ENCODE measurements around the gene HDAC2. TPM values are rescaled to one million over a fixed set of nuclear protein-coding genes. Genes with fewer than 3 reads are reported as not detected.

HDAC2 gene
- total RNA-seq, 1 experiment from 2014 or later, result 321 TPM

GRCh38 chr6:113976806-113977205 lies 5.9 kb upstream of the HDAC2 start (continued):
- TF ChIP-seq CBFB (CRISPR knock-in tag; IDR thresholded peaks at IDR 0.05; ENCODE audit: low read depth) (no peak), CREM (CRISPR knock-in tag; IDR thresholded peaks at IDR 0.05) (no peak), E2F1 (CRISPR knock-in tag; IDR thresholded peaks at IDR 0.05) (no peak)

GRCh38 chr6:113971741-113972140 lies 793 bp upstream of the HDAC2 start:
- peaks cover 4% of the 10 kb centered on the region; the same call in 1 of the 2 replicates for H3K36me3 Mint-ChIP-seq
- no peaks in the 10 kb centered on the region for H3K9me3 Mint-ChIP-seq
- H3K27ac Mint-ChIP-seq, result no peak overlapping the region
- ChIA-PET POLR2A (interaction anchor here (0.5 kb wide), 1 partner anchor 17 kb away, joined by 4 read pairs; no protein-coding TSS in a partner anchor), CTCF (interaction anchor here (0.6 to 2.2 kb wide), 5 partner anchors 9 to 352 kb away, joined by 3 to 8 read pairs (median 6); no protein-coding TSS in a partner anchor)
- no peak for DNase-seq (ENCODE audit: low spot score)
- peaks cover 34% of the 10 kb centered on the region for H3K4me1 Mint-ChIP-seq
- peaks cover 7% of the 10 kb centered on the region; the same call in 1 of the 2 replicates for H3K27me3 Mint-ChIP-seq (ENCODE audit: low read depth)
- ATAC-seq, result no peak
- peak overlapping the region; percentile 46 for H3K4me3 Mint-ChIP-seq
- TF ChIP-seq ZNF219 (CRISPR knock-in tag; IDR thresholded peaks at IDR 0.05; ENCODE audit: borderline replicate concordance) (no peak), SMAD3 (CRISPR knock-in tag; IDR thresholded peaks at IDR 0.05; ENCODE audit: borderline replicate concordance) (no peak), ESRRA (CRISPR knock-in tag; IDR thresholded peaks at IDR 0.05; ENCODE audit: borderline replicate concordance) (no peak), GABPB1 (CRISPR knock-in tag; IDR thresholded peaks at IDR 0.05) (no peak), TEAD4 (CRISPR knock-in tag; IDR thresholded peaks at IDR 0.05) (no peak), ATF1 (CRISPR knock-in tag; IDR thresholded peaks at IDR 0.05) (no peak), ARID4B (CRISPR knock-in tag; IDR thresholded peaks at IDR 0.05; ENCODE audit: borderline replicate concordance) (no peak), ZBTB43 (CRISPR knock-in tag; IDR thresholded peaks at IDR 0.05) (no peak), PRRX2 (CRISPR knock-in tag; IDR thresholded peaks at IDR 0.05) (no peak), RORB (CRISPR knock-in tag; IDR thresholded peaks at IDR 0.05) (no peak), ZNF317 (CRISPR knock-in tag; IDR thresholded peaks at IDR 0.05; ENCODE audit: borderline replicate concordance, low read depth) (no peak), MAX (CRISPR knock-in tag; IDR thresholded peaks at IDR 0.05) (no peak), USF1 (CRISPR knock-in tag; IDR thresholded peaks at IDR 0.05) (no peak), ZNF396 (CRISPR knock-in tag; IDR thresholded peaks at IDR 0.05; ENCODE audit: borderline replicate concordance) (no peak), E2F5 (CRISPR knock-in tag; IDR thresholded peaks at IDR 0.05) (no peak), OVOL2 (CRISPR knock-in tag; IDR thresholded peaks at IDR 0.05; ENCODE audit: borderline replicate concordance) (no peak), ZNF416 (CRISPR knock-in tag; IDR thresholded peaks at IDR 0.05) (no peak), ATF6 (CRISPR knock-in tag; IDR thresholded peaks at IDR 0.05) (no peak), ZSCAN18 (CRISPR knock-in tag; IDR thresholded peaks at IDR 0.05) (no peak)

Data from WTC11 (cell line).